Stimulated activated CD4-positive, alpha-beta T cell treated with anti-CD3 and anti-CD28 coated beads, Interleukin-1b, Interleukin-23, amount 100 ng/mL, for 1 hour (primary cell): ENCODE measurements around the gene PRRX1.

Experiments
- DNase-seq, 2 donors: peaks; one replicate each; pipeline ENCODE4 v3.0.0-alpha.2; 2020; ENCODE audit warnings: low read depth in 2 of 2

PRRX1 gene

DNA sequence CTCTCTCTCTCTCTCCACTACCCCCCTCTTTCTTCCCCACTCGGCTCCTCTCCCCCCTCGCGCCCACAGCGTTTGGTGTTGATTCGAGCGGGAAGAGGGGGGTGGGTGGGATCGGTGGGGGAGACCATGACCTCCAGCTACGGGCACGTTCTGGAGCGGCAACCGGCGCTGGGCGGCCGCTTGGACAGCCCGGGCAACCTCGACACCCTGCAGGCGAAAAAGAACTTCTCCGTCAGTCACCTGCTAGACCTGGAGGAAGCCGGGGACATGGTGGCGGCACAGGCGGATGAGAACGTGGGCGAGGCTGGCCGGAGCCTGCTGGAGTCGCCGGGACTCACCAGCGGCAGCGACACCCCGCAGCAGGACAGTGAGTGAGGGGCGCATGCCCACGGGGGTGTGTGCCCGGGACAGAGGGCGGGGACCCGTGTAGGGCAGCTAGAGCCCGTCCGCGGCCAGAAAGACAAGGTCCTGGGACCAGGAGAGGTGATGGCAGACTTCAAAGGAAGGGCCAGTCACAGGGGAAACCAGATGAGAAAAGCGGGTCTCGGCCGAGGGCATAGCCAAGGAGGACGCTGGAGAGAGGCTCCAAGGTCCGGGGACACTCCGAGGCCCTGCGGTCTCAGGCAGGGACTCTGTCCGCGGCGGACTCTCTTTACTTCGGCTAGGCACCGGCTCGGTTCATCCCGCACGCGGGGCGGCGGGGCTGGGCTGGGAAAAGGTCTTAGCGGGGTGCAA, at the start of gene PRRX1:
TSS of gene PRRX1 (plus strand) at position 39 of the 735 bp plus-strand sequence. CDS start at position 127, 88 bp downstream.
- DNase-seq: no peak

GRCh38 chr1:170617591-170618330, 46.2 kb upstream of the PRRX1 start:
- DNase-seq: no peak

GRCh38 chr1:170618421-170618820, 45.5 kb upstream of the PRRX1 start:
- DNase-seq: no peak

DNA sequence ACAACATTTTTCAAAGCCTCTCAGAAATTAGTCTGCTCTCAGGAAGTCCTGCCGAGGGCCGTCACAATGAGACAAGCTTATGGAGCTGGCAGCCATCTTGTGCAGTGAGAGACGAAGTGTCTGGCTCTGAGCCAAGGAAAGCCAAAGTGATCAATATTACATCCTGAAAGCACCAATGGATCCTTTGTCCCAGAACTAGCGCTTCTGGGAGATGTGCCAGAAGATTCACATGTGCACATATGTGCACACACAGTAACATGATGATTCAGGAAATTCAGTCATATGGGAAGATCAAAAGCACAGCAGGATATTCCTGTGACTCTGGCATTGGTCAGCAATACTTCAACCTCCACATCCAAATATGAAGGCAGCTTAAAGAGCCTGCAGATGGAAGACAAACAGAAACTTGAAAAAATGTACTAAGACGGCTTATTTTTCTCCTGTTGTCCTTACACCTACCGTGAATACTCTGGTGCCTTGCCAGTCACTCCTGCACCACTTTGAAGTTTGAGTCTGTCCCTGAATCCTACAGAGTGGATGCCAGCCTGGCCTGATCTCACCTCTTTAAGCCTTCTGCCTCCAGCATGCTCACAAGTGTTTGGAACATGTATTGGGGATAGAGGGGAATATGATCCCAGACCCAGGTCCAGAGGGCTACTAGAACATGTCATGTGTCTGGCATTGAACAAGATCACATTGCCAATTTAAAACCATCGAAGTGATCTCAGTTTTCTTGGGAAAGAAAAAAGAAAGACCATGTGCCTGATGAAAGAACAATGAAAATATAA, 44.5 kb upstream of the PRRX1 start:
- no peak for DNase-seq

- DNase-seq: no peak
These were observed 43.8 kb upstream of the PRRX1 start for GRCh38 chr1:170620164-170620563.

DNA sequence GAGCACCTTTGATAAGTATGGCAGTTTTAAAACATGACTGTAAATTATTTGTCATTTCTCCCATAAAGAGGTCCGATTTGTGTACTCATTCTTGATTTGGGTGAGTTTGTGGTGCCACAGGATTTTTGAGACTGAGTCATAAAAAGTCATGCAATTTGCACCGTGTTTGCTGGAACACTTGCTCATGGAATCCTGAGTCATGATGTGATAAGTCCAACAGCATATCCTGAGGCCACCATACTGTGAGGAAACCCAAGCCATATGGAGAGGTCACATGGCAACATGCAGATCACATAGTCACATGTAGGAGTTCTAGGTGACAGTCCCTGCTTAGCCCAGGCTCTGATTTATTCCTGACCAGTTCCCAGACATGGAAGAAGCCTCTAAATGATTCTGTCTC, 40.8 kb upstream of the PRRX1 start:
- no peak for DNase-seq

DNA sequence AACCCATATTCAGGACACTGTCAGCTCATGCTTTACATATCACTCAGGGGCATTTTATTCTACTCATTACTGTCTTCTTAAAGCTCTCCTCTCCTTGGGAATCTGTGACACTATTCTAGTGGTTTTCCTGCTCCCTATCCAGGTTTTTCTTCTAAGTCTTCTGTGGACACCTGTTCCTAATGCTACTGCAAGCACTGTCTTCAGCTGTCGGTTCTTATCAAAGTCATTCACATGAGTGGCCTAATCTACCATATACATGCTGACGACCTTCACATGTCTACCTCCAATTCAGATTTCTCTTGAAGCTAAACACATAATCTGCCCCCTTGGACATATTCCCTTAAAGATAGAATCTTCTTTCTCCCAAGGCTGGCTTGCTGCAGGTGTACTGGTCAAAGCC, 39.8 kb upstream of the PRRX1 start:
- no peak for DNase-seq

DNA sequence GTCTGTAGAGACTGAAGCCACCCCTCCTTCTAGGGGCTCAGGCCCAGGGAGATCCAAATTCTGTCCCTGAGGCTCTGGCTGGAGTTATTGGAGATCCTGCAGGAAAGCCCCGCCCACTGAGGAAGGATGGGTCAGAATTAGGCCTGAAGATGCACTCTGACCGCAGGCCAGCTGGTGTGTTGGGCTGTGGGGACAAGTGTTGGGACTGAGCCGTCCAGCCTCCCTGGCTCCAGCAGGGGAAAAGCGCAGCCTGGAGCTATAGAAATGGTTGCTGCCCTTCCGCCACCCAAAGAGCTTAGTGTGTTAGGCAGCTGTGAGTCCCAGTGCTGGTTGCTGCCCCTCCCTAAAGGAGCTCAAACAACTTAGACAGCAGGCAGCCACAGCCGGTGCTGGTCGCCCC, 33.0 kb upstream of the PRRX1 start:
- DNase-seq: no peak

- no peak for DNase-seq
These were observed 29.6 kb upstream of the PRRX1 start for GRCh38 chr1:170634293-170634692.

GRCh38 chr1:170634824-170635410, 29.0 kb upstream of the PRRX1 start:
- no peak for DNase-seq

GRCh38 chr1:170640581-170640980, 23.4 kb upstream of the PRRX1 start:
- DNase-seq: no peak

DNA sequence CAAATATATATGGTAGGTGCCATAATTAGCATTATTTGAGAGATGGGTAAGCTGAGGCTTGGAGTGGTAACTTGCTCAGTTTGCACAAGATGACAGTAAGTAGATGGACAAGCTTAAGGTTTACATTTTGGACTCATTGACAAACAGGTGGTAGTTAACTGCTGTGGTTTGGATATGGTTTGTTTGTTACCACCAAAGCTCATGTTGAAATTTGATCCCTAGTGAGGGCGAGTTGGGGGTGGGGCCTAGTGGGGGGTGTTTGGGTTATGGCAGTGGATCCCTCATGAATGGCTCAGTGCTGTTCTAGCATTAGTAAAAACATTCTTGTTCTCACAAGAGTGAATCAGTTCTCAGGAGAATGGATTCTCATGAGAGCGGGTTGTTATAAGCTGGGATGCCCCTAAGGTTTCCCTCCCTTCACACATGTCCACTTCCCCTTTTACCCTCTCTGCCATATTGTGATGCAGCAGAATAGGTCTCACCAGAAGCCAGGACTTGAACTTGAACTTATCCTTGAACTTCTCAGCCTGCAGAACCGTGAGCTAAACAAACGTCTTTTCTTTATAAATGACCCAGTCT, 6.6 kb upstream of the PRRX1 start:
- DNase-seq: no peak

GRCh38 chr1:170659399-170660035, 4.4 kb upstream of the PRRX1 start:
- no peak for DNase-seq

DNA sequence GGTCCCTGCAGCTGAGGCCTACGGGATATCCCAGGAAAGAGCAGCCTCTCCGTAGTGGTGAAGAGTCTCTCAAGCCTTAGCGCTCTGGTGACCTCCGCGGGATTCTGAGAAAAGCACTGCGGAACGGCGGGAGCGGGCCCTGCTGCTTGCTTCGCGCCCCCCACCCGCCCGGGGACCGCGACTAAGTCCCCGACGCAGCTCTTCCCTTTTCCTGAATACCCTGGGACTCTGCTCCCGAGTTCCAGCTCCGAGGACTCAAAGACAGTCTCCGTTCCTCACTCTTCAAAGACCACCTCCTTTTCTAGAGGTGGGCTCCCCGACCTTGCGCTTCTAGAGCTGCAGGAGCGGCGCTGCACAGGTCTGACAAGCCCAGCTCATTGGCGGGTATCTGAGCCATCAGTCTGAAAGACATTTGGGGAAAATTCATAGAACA, 3.6 kb upstream of the PRRX1 start:
- DNase-seq: no peak

GRCh38 chr1:170660871-170661645, 2.9 kb upstream of the PRRX1 start:
- DNase-seq: no peak

DNA sequence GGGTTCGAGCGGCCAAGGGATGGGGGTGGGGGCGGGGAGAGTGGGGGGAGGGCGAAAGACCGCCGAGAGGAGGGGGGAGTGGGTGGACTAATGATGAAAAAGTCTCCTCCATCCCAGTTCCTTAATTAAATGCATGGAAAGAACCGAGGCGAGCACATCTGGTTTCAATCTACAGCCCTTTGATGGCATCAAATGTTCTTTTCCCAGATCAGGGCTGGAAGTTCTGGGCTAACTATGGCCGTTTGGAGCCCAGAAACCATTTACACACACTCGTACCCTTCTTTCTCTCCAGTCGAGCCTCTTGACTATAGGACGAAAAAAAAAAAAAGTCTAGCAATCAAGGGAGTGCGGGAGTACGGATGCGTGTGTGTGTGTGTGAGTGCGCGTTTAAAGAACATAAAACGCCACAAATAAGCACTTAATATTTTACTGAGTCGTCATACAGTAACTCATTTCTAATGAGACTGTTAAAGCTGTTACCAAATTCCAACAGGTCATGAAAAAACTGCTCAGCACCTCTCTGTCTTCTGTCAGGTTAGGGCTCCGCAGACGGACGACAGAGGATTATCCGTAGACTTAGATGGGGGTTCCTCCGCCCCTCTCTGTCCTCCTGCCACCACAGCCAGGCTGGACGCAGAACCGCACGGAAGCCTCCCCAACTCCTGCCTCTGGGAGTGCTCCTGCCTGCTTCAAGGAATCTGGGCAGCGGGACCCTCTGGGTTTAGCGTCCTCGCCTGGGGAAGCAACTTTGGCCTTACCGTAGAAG, 2.1 kb upstream of the PRRX1 start:
- DNase-seq: no peak

- DNase-seq: no peak
These were observed 1.1 kb upstream of the PRRX1 start for GRCh38 chr1:170662561-170663403.

DNA sequence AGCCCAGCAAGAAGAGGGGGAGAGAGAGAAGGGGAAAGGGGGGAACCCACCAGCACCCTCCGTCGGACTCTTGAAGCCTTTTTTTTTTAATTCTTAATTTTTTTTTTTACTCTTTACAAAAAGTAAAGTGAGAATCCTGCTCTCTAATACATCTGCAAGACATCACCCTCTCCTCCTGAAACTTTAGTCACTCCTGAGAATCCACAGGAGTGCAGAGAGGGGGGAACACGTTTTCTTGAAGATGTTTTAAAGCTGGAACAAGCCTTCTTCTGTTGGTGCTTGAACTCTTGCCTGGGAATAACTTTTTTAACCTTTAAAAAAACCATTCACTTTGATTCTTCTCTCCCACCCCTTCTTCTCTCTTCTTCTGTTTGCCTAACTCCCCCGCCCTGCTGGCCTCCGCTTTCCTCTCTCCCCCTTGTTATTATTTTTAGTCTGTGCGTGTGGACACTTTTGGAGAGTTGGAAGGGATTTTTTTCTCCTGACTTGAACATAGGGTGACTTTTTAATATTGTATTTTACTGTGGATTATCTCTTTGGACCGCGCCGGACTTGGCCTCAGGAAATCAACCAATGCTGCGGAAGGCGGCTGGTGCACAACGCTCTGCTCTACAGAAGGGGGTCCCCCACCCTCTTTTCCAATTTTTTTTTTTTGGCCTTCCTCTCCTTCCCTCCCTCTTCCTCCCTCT, 383 bp upstream of the PRRX1 start:
- DNase-seq: no peak
